IPS-15b (cell line): ENCODE data around the gene GRIP1.

Source experiments
- H3K27me3 ChIP-seq: one replicate; pipeline ENCODE4 v1.6.1; 2013; ENCODE audit warnings: low read length; ENCODE audit not compliant: control insufficient read depth, insufficient read depth
- H3K36me3 ChIP-seq: one replicate; pipeline ENCODE4 v1.6.1; 2013; ENCODE audit warnings: low read length; ENCODE audit not compliant: control insufficient read depth, insufficient read depth
- H3K4me1 ChIP-seq: one replicate; pipeline ENCODE4 v1.6.1; 2013; ENCODE audit warnings: mild to moderate bottlenecking, low read length; ENCODE audit not compliant: control insufficient read depth, insufficient read depth
- H3K4me3 ChIP-seq: one replicate; pipeline ENCODE4 v1.5.1; 2013; ENCODE audit warnings: low read depth, low read length
- H3K9ac ChIP-seq: one replicate; pipeline ENCODE4 v1.6.1; 2013; ENCODE audit warnings: low read depth, mild to moderate bottlenecking, low read length
- H3K9me3 ChIP-seq: one replicate; pipeline ENCODE4 v1.6.1; 2013; ENCODE audit warnings: mild to moderate bottlenecking, low read length; ENCODE audit not compliant: control insufficient read depth, insufficient read depth

Gene GRIP1

DNA sequence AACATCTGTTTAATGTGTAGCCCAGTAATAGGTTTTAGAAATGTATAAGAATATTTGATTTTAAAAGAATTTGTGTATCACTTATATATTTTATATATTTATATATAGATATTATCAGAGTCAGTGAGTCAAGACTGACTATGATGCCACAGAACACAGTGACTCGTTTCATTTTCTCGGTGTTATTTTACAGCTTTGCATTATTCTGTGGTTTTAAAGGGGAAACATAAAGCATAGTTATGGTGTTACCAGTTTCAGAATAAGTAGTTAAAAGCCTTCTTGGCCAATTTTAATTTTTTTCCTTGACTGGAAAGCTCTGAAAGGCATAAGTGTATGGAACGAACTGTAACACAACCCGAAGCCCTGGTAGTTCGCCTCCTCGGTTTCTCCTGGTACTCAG, 91.0 kb downstream of the GRIP1 start:
- Histone ChIP-seq H3K9me3 (no peaks in the 10 kb centered on the region), H3K4me1 (peaks cover 12% of the 10 kb centered on the region), H3K36me3 (no peaks in the 10 kb centered on the region), H3K4me3 (no peak overlapping the region), H3K9ac (no peak overlapping the region), H3K27me3 (no peaks in the 10 kb centered on the region)

DNA sequence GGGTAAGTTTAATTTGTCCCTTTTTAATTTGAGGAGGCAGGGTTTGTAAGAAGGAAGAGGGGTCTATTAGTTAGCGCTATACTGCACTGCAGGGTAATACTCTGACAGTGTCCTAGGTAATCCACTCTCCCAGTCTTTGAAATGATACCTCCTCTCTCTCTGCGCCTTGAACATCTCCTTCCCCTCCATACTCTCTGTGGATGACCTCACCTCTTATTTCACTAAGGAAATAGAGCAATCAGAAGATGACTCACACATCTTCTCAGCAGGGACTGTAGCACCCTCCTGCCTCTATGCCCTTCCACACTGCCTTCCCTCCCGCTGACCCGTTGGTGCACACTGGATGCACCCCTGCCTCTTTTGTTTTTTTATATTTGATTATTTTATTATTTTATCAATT, 94.2 kb downstream of the GRIP1 start:
- Histone ChIP-seq H3K36me3 (no peaks in the 10 kb centered on the region), H3K27me3 (no peaks in the 10 kb centered on the region), H3K9ac (no peak overlapping the region), H3K9me3 (no peaks in the 10 kb centered on the region), H3K4me3 (no peak overlapping the region), H3K4me1 (peaks cover 4% of the 10 kb centered on the region)

DNA sequence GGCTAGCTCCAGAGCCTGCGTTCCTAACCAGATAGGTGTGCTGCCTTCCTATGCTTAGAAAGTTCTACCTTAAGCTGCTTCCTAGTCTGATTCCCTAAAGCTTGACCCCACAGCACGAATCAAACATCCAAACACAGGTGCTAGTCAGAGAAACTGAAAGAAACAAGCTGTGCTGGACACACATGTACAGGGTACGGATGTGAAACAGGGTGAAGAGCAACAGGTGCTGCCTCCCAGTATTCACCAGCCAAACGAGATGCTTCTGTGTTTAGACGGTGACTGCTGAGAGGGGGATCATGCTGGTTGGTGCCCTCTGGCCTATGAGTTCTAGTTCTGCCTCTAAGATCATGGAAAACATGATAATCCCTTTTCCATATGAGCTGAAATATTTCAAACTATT, 105.3 kb downstream of the GRIP1 start:
- H3K27me3 ChIP-seq: no peaks in the 10 kb centered on the region
- H3K4me1 ChIP-seq: no peaks in the 10 kb centered on the region
- H3K9ac ChIP-seq: no peak overlapping the region
- no peak overlapping the region for H3K4me3 ChIP-seq
- no peaks in the 10 kb centered on the region for H3K36me3 ChIP-seq
- peaks cover 6% of the 10 kb centered on the region for H3K9me3 ChIP-seq

GRCh38 chr12:66572845-66573244, 106.0 kb downstream of the GRIP1 start:
- Histone ChIP-seq H3K27me3 (no peaks in the 10 kb centered on the region), H3K4me1 (no peaks in the 10 kb centered on the region), H3K4me3 (no peak overlapping the region), H3K9ac (no peak overlapping the region), H3K9me3 (peaks cover 4% of the 10 kb centered on the region), H3K36me3 (no peaks in the 10 kb centered on the region)

DNA sequence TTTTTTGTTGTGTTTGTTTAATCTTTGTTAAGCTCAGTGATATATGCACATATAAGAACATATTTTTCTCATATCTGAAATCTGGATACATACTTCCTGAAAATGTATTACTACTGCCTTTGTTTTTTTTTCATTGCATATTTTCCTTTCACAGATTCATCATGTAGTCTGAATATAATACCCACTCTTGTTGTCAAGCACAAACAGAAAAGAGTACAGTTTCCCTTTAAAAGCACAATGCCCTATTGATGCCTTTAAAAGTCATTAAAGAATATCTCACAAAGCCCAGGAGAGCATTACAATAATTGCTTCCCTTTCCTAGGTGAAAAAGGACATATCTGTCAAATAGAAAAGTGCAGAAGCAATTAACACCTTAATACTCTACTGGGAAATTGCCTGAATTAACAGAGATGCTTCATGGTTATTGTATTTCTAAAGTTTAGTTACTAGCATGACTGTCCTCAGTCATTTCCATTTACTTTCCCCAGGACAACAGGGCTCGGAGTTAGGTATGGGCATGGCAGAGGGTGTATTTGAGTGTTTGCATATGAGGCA, 107.4 kb downstream of the GRIP1 start:
- H3K27me3 ChIP-seq: no peaks in the 10 kb centered on the region
- no peak overlapping the region for H3K4me3 ChIP-seq

GRCh38 chr12:66563220-66563619, 115.7 kb downstream of the GRIP1 start:
- no peak overlapping the region for H3K4me3 ChIP-seq
- no peaks in the 10 kb centered on the region for H3K27me3 ChIP-seq
- no peak overlapping the region for H3K9ac ChIP-seq
- no peaks in the 10 kb centered on the region for H3K9me3 ChIP-seq
- no peaks in the 10 kb centered on the region for H3K36me3 ChIP-seq
- H3K4me1 ChIP-seq: no peaks in the 10 kb centered on the region

More for the DNA sequence above, 107.4 kb downstream of the GRIP1 start:
- Histone ChIP-seq H3K9ac (no peak overlapping the region), H3K36me3 (no peaks in the 10 kb centered on the region), H3K9me3 (no peaks in the 10 kb centered on the region), H3K4me1 (no peaks in the 10 kb centered on the region)

DNA sequence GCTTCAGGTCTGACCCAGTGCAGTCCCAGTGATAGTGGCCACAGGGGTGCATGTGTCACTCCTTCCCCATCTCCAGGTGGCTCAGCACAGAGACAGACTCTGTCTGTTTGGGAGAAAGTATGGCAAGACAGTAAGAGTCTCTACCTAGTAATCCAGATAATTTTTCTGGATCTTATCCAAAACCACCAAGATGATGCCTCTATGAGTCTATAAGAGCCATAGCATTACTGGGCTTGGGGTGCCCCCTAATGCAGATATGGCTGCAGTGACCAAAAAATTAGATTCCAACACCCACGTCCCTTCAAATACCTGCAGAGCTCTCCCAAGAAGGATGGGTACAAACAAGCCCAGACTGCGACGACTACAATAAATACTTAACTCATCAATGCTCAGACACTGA, 123.8 kb downstream of the GRIP1 start:
- no peak overlapping the region for H3K4me3 ChIP-seq

GRCh38 chr12:66552716-66553115, 126.2 kb downstream of the GRIP1 start:
- no peak overlapping the region for H3K4me3 ChIP-seq
- H3K36me3 ChIP-seq: no peaks in the 10 kb centered on the region
- no peaks in the 10 kb centered on the region for H3K9me3 ChIP-seq
- no peak overlapping the region for H3K9ac ChIP-seq
- no peaks in the 10 kb centered on the region for H3K4me1 ChIP-seq
- no peaks in the 10 kb centered on the region for H3K27me3 ChIP-seq

More for the DNA sequence above, 123.8 kb downstream of the GRIP1 start:
- Histone ChIP-seq H3K27me3 (no peaks in the 10 kb centered on the region), H3K4me1 (no peaks in the 10 kb centered on the region), H3K9ac (no peak overlapping the region), H3K9me3 (no peaks in the 10 kb centered on the region), H3K36me3 (no peaks in the 10 kb centered on the region)

GRCh38 chr12:66550626-66551025, 128.2 kb downstream of the GRIP1 start:
- Histone ChIP-seq H3K9ac (no peak overlapping the region), H3K9me3 (no peaks in the 10 kb centered on the region), H3K36me3 (no peaks in the 10 kb centered on the region), H3K4me1 (no peaks in the 10 kb centered on the region), H3K4me3 (no peak overlapping the region), H3K27me3 (no peaks in the 10 kb centered on the region)

DNA sequence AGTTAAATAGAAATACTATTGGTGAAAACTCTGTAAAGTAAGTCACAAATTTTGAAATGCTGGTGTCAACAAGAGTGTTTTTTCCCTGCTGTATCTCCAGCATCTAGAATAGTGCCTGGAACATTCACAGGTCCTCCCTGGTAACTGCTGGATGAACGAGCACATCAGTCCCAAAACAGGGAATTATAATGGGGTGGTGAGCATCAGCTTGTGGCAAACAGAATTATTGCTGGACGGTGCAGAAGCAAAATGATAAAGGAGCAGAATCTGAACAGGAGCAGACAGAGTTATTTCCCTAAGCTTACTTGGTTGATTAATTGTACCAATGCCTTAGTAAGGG, 129.9 kb downstream of the GRIP1 start:
- Histone ChIP-seq H3K9me3 (no peaks in the 10 kb centered on the region), H3K27me3 (no peaks in the 10 kb centered on the region), H3K36me3 (no peaks in the 10 kb centered on the region), H3K4me1 (no peaks in the 10 kb centered on the region), H3K9ac (no peak overlapping the region), H3K4me3 (no peak overlapping the region)

GRCh38 chr12:66548338-66549049, 130.4 kb downstream of the GRIP1 start:
- no peaks in the 10 kb centered on the region for H3K4me1 ChIP-seq
- no peak overlapping the region for H3K4me3 ChIP-seq
- H3K36me3 ChIP-seq: no peaks in the 10 kb centered on the region
- no peaks in the 10 kb centered on the region for H3K9me3 ChIP-seq
- H3K9ac ChIP-seq: no peak overlapping the region
- no peaks in the 10 kb centered on the region for H3K27me3 ChIP-seq

DNA sequence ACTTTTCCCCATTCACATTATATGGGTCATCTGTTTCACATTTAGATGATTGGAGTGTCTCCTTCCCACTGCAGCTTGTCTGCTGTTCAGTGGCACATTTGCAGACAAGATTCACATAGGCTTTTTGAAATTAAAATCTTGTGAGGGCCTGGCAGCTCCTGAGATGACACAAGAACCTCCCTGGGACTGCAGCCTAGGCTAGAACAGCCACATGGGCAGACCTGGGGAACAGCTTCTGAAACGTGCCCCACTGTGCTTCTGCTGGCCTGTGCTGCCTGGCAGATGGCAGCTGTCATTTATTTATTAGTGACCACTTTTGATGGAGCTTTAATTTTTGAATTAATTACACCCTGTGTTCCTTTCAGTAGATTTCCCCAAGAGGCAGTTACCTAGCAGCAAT, 137.4 kb downstream of the GRIP1 start:
- Histone ChIP-seq H3K9ac (no peak overlapping the region), H3K27me3 (no peaks in the 10 kb centered on the region), H3K9me3 (no peaks in the 10 kb centered on the region), H3K36me3 (no peaks in the 10 kb centered on the region), H3K4me3 (no peak overlapping the region), H3K4me1 (no peaks in the 10 kb centered on the region)
